IPS-18a (cell line): ENCODE data around the gene CRYGB.

Experiments used
- H3K27ac ChIP-seq: one replicate; pipeline ENCODE4 v1.5.1; 2013; ENCODE audit warnings: low read length
- H3K27me3 ChIP-seq: one replicate; pipeline ENCODE4 v1.6.1; 2013; ENCODE audit warnings: mild to moderate bottlenecking, low read length; ENCODE audit not compliant: control insufficient read depth, insufficient read depth
- H3K36me3 ChIP-seq: one replicate; pipeline ENCODE4 v1.6.1; 2013; ENCODE audit warnings: low read depth, low read length; ENCODE audit not compliant: control insufficient read depth
- H3K4me1 ChIP-seq: one replicate; pipeline ENCODE4 v1.6.1; 2013; ENCODE audit warnings: low read depth, low read length; ENCODE audit not compliant: control insufficient read depth
- H3K4me3 ChIP-seq: one replicate; pipeline ENCODE4 v1.5.1; 2013; ENCODE audit warnings: low read length
- H3K9ac ChIP-seq: one replicate; pipeline ENCODE4 v1.6.1; 2013; ENCODE audit warnings: mild to moderate bottlenecking, low read length, moderate library complexity
- H3K9me3 ChIP-seq: one replicate; pipeline ENCODE4 v1.6.1; 2013; ENCODE audit warnings: low read depth, low read length; ENCODE audit not compliant: control insufficient read depth

CRYGB gene

GRCh38 chr2:208146006-208146405, at the start of gene CRYGB:
Gene CRYGB, minus strand, starts transcription at chr2:208146158. Its CDS starts 38 bp downstream, at chr2:208146120.
- Histone ChIP-seq H3K4me1 (peaks cover 13% of the 10 kb centered on the region), H3K36me3 (no peaks in the 10 kb centered on the region), H3K27ac (no peak within 1 kb of the TSS), H3K9me3 (no peaks in the 10 kb centered on the region), H3K27me3 (no peaks in the 10 kb centered on the region), H3K9ac (no peak within 1 kb of the TSS), H3K4me3 (no peak within 1 kb of the TSS)

- H3K27ac ChIP-seq: no peak overlapping the region
- no peaks in the 10 kb centered on the region for H3K27me3 ChIP-seq
Observed at GRCh38 chr2:208195531-208195930, 49.6 kb upstream of the CRYGB start.

GRCh38 chr2:208192611-208193236, 46.8 kb upstream of the CRYGB start:
- H3K27me3 ChIP-seq: no peaks in the 10 kb centered on the region
- no peaks in the 10 kb centered on the region for H3K36me3 ChIP-seq
- H3K4me1 ChIP-seq: peaks cover 6% of the 10 kb centered on the region
- no peak overlapping the region for H3K4me3 ChIP-seq
- H3K9ac ChIP-seq: no peak overlapping the region
- no peaks in the 10 kb centered on the region for H3K9me3 ChIP-seq
- no peak overlapping the region for H3K27ac ChIP-seq

More at GRCh38 chr2:208195531-208195930, 49.6 kb upstream of the CRYGB start:
- H3K9ac ChIP-seq: no peak overlapping the region
- no peaks in the 10 kb centered on the region for H3K36me3 ChIP-seq
- no peaks in the 10 kb centered on the region for H3K9me3 ChIP-seq
- H3K4me3 ChIP-seq: no peak overlapping the region
- H3K4me1 ChIP-seq: no peaks in the 10 kb centered on the region

- no peak within 1 kb of the TSS for H3K27ac ChIP-seq
Observed at GRCh38 chr2:208189810-208190503, 44.0 kb upstream of the CRYGB start, which contains the start of gene C2orf80. Gene C2orf80, minus strand, starts transcription at chr2:208190030. Its CDS starts 3,044 bp downstream, at chr2:208186986.

DNA sequence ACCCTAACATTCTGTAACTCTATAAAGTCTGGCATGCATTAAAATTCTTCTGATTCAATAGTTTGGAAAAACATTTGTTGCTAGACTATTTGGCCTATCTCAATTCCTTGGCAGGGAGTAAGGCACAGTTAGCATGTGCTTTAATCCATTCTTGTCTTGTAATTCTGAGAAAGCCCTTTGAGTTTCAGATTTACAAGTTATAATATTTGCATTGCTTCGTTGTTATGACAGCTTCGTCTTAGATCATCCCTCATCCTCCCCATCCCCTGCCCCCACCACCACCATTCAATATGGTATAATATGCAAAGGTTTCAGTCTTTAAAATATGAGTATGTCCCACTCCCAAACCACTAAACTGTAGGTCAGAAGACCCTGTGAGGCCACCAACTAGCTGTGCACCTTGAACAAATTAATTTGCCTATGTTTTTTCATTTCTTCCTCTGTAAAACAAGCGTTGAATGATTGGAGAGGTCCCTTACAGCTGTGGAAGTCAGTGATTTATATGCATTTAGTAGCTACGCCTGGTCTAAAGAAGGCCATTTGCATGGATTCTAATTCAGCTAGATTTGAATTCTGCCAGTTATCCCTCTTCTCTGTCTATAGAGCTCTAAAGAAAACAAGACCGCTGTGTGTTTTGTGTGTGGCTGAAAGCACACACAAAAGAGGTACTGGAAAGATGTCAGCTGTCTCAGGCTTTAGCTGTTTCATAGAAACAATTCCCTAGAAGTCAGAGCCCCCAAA, 43.3 kb upstream of the CRYGB start:
- Histone ChIP-seq H3K4me1 (peaks cover 30% of the 10 kb centered on the region), H3K27me3 (no peaks in the 10 kb centered on the region), H3K36me3 (no peaks in the 10 kb centered on the region), H3K27ac (no peak overlapping the region), H3K9ac (no peak overlapping the region), H3K9me3 (no peaks in the 10 kb centered on the region), H3K4me3 (no peak overlapping the region)

More at GRCh38 chr2:208189810-208190503, 44.0 kb upstream of the CRYGB start, which contains the start of gene C2orf80:
- H3K4me3 ChIP-seq: no peak within 1 kb of the TSS
- no peaks in the 10 kb centered on the region for H3K36me3 ChIP-seq
- H3K9ac ChIP-seq: no peak within 1 kb of the TSS
- no peaks in the 10 kb centered on the region for H3K9me3 ChIP-seq
- no peaks in the 10 kb centered on the region for H3K27me3 ChIP-seq
- peaks cover 22% of the 10 kb centered on the region for H3K4me1 ChIP-seq

DNA sequence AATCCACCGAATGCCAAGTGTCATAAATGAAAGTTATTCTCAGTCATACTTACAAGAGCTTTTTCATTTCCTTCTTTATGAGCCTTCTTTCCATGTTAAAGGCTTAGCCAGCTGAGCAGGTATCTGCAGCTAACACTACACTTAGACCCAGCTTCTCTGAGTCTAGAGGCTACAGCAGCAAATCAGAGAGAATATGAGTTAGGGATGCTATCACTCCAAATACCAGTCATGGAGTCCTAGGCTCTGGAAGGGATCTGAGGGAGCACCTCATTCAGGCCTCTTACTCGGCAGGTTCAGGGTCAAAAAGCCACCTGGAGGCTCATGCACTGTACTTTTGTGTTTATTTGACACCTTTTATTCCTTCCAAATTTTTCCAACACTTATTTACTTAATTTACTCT, 40.9 kb upstream of the CRYGB start:
- Histone ChIP-seq H3K9me3 (no peaks in the 10 kb centered on the region), H3K27me3 (no peaks in the 10 kb centered on the region), H3K4me3 (no peak overlapping the region), H3K4me1 (peaks cover 42% of the 10 kb centered on the region), H3K36me3 (no peaks in the 10 kb centered on the region), H3K9ac (no peak overlapping the region), H3K27ac (no peak overlapping the region)

DNA sequence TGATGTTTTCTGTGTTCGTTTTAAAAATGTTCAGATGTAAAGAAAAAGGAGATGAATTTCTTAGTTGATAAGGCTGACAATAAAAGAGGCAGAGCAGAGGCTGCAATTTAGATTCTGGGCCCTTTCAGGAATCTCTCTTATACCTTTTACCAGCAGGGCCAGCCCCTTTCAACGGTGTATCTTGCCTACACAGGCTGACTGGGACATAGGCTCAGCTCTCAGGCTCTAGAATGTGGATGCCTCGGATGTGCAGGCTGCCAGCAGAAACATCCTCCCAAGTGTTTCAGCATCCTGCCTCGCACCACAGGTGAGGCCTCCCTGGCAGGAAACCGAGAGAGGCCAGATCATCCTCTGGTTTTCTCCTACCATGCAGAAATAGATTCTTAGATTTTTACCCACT, 40.5 kb upstream of the CRYGB start:
- no peaks in the 10 kb centered on the region for H3K36me3 ChIP-seq
- H3K4me1 ChIP-seq: peaks cover 42% of the 10 kb centered on the region
- no peak overlapping the region for H3K9ac ChIP-seq
- no peaks in the 10 kb centered on the region for H3K27me3 ChIP-seq
- H3K9me3 ChIP-seq: no peaks in the 10 kb centered on the region
- H3K4me3 ChIP-seq: no peak overlapping the region
- H3K27ac ChIP-seq: no peak overlapping the region

- Histone ChIP-seq H3K27ac (no peak overlapping the region), H3K9ac (peak overlapping the region; percentile 18), H3K4me3 (peak overlapping the region; percentile 61), H3K27me3 (no peaks in the 10 kb centered on the region), H3K36me3 (no peaks in the 10 kb centered on the region), H3K4me1 (peaks cover 36% of the 10 kb centered on the region), H3K9me3 (no peaks in the 10 kb centered on the region)
Observed at GRCh38 chr2:208183972-208184705, 38.2 kb upstream of the CRYGB start.

GRCh38 chr2:208183526-208183925, 37.6 kb upstream of the CRYGB start:
- Histone ChIP-seq H3K4me3 (peak overlapping the region; percentile 61), H3K27ac (no peak overlapping the region), H3K36me3 (no peaks in the 10 kb centered on the region), H3K27me3 (no peaks in the 10 kb centered on the region), H3K9me3 (no peaks in the 10 kb centered on the region), H3K4me1 (peaks cover 36% of the 10 kb centered on the region), H3K9ac (peak overlapping the region; percentile 18)

DNA sequence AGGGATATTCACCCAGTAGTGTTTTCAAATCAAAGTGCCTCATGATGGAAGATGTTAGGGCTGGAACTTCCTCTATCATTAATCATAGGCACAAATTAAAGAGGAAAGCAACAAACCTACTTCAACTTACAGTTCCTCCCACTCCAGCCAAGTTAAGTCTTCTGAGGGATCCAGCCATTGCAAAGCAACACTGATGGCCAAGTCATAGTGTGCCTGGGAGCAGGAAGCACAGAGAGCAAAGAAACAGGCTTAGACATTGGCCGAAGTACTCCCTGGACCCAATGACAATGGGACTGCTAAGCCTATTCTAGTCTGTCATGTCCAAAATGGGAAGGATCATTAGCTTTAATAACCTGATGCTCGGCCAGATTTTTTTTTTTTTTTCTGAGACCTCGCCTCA, 36.9 kb upstream of the CRYGB start:
- H3K27me3 ChIP-seq: no peaks in the 10 kb centered on the region

GRCh38 chr2:208179028-208179609, 33.2 kb upstream of the CRYGB start:
- no peaks in the 10 kb centered on the region for H3K9me3 ChIP-seq
- no peaks in the 10 kb centered on the region for H3K36me3 ChIP-seq
- peaks cover 17% of the 10 kb centered on the region for H3K4me1 ChIP-seq
- H3K9ac ChIP-seq: no peak overlapping the region
- no peak overlapping the region for H3K27ac ChIP-seq
- H3K4me3 ChIP-seq: no peak overlapping the region
- H3K27me3 ChIP-seq: no peaks in the 10 kb centered on the region

More for the DNA sequence above, 36.9 kb upstream of the CRYGB start:
- Histone ChIP-seq H3K36me3 (no peaks in the 10 kb centered on the region), H3K4me3 (no peak overlapping the region), H3K9me3 (no peaks in the 10 kb centered on the region), H3K4me1 (peaks cover 36% of the 10 kb centered on the region), H3K9ac (no peak overlapping the region), H3K27ac (no peak overlapping the region)
